GM20000 (cell line): ENCODE measurements around the gene AFF4.

ENCODE experiments used
- DNase-seq: peaks from one replicate; pipeline ENCODE4 v3.0.0; 2012; ENCODE audit warnings: low spot score
- TF ChIP-seq, protein P1 (sequence below): IDR thresholded peaks from 2 replicates; pipeline ENCODE4 v1.5.1; 2012; ENCODE audit warnings: mild to moderate bottlenecking, control low read depth; ENCODE audit errors: extremely low read depth, missing control alignments

The AFF4 gene

DNA sequence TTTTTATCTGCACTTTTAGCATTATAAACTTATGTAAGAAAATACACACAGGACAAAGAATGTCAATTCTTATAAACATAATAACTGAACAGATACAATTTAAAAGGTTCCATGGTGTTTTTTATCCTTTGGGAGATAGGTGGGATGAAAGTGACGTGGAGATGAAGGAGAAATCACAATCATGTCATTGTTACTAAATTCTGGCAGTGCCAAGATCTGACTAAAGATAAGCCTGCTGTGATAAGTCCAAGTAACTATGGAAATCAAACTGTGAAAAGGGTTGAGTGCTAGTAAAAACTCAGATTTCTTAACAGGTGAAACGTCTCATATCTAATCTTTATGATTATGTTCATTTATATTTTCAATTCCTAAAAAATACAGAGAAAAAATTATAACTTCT, 78.9 kb downstream of the AFF4 start:
- no peak for DNase-seq
- TF ChIP-seq, protein P1, sequence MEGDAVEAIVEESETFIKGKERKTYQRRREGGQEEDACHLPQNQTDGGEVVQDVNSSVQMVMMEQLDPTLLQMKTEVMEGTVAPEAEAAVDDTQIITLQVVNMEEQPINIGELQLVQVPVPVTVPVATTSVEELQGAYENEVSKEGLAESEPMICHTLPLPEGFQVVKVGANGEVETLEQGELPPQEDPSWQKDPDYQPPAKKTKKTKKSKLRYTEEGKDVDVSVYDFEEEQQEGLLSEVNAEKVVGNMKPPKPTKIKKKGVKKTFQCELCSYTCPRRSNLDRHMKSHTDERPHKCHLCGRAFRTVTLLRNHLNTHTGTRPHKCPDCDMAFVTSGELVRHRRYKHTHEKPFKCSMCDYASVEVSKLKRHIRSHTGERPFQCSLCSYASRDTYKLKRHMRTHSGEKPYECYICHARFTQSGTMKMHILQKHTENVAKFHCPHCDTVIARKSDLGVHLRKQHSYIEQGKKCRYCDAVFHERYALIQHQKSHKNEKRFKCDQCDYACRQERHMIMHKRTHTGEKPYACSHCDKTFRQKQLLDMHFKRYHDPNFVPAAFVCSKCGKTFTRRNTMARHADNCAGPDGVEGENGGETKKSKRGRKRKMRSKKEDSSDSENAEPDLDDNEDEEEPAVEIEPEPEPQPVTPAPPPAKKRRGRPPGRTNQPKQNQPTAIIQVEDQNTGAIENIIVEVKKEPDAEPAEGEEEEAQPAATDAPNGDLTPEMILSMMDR, result no peak

DNA sequence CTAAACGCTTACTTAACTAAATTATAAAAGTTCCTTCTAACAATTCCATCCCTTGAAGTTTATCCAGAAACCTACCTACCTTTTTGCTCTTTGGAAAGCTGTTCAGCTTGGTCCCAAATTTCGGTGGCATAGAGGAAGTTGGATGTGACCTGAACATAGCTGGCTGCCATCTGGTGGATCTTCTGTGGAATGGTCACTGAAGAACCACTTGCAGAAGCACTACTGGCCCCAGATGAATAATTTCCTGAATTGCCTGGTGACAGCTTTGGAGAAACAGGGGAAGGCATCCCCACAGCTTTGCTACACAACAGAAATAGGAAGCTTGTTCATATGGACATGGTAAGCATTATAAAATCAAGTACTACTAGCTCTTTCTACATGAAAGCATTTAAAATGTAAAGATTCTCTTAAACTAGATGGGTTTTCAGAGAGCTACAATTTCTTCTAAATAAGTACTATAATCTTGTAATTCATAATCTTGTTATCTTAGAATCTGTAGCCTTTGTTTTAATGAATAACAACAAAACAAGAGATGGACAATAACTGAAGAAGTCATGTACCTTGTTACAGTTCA, 80.1 kb downstream of the AFF4 start:
- TF ChIP-seq, protein P1, result peak; percentile 49
- DNase-seq, result peak; percentile 43

DNA sequence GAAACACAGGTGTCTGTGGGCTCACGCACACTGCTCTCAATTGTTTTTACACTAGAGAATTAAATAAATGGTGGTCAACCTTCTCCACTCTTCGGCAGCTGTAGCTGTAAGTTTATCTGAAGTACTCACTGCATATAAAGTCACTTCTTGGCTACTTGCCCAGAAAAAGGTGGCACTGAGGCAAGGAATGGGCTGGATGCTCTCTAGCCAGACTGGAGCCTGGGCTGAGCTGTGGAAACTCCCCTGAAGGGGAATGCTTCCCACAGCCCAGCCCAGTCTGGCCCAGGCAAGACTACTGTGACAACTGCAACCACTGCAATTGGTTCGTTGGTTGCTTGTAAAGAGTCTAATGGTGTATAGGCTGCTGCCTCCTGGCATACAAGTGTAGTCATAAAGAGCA, 85.5 kb downstream of the AFF4 start:
- no peak for DNase-seq

DNA sequence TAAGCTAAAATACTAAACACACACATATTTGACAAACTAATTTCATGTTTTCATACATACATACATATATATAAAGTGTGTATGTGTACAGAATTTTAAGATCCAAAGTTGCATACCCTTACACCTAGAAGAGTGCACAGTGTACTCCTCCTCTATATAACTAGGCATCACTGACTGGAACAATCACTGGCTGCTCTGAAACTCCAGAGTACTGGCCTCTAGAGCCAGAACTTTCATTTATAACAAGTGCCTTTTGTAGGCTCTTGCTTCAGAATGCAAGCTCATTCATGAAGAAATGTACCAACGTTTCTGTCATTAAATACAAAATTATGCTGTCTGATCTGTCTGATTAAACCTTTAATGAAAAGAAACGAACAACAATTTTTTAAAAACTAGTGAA, 86.0 kb downstream of the AFF4 start:
- no peak for DNase-seq
- TF ChIP-seq, protein P1, result no peak

More for the DNA sequence above, 85.5 kb downstream of the AFF4 start:
- TF ChIP-seq, protein P1, result no peak

DNA sequence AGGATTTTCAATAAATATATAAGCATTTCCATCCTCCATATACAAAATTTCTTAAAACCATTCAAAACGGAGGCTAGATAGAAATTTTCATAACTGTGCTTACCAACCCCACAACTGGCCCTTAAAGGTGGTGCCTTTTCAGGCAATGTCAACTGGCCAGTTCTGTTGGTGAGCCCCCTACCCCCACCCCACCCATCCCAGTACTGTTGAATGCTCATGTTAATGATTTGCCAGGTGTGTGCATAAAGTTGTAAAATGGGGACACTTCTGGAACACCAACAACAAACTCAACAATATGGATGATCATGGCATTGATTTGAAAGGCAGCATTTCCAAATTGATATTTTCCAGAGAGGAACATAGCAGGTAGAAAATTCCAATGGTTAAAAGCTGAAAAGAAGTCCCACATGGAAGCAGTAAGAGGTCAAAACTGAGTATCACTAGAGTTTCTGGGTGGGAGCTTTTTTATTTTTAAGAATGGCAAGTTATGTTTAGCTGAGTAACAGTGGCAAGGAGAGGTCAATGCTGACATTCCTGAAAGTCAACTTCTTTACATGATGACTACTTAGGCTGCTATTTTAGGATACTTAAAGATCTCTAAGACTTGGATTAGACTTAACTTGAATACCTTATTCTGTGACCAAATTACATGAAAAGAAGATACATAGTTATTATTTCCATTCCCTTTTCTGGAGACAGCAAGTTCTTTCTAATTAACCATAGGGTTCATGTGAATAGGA, 87.2 kb downstream of the AFF4 start:
- no peak for DNase-seq
- TF ChIP-seq, protein P1, result no peak

DNA sequence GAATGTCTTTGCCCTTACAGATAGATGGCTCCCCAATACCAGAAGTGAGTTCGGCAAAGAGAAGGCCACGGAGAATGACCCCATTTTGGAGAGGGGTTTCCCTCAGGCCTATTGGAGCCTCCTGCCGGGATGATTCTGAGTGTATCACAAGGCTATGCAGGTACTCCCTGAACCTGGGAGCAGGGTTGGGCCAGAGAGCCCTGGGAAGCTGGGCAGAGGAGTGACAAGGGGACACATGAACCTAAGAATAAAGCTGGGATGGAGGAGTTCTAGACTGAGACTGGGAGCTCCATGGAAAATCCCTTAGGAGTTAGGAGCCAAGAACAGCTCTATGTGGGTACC, 89.5 kb downstream of the AFF4 start:
- TF ChIP-seq, protein P1, result no peak
- no peak for DNase-seq

DNA sequence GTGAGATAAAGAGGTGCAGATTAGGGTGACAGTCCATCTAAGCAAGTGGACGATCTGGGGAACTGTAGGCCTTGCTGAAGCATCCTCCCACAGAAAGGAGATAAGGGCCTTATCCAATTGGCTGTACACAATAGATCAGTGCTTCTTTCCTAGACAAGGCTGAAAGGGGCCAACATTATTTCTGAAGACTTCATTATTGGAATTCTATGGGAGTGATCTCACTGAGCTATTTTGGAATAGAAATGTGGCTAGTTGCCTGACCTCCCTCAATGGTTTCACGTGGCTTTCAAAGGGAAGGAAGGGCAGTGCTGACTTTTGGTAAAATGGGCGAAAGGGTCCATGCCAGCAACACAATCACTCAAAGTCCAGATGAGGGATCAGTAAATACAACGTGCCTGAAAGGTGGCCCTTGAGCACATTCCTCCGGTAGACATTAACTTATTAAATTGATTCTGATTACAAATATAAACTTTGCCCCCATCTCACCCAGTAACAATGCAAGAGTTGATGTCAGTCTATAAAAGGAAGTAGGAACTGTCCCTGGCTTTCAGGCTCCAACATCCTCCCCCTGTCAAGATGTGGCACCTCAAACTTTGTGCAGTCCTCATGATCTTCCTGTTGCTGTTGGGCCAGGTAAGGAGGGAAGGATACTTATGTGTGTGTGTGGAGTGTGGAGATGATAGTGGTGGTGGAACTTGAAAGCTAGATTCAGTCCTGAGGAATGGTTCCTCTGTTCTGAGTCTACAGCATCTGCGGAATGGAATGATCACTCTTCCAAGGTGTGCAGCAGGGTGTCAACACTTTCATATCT, 90.1 kb downstream of the AFF4 start, which contains the start of gene LEAP2:
LEAP2 (plus strand) TSS at position 550 of the 811 bp plus-strand sequence; CDS start at position 577, 27 bp downstream.
- DNase-seq, result no peak
- TF ChIP-seq, protein P1, result no peak
